Measurements from ENCODE around the gene CLEC12A. TPM values are rescaled to one million over a fixed set of nuclear protein-coding genes. Genes with fewer than 3 reads are reported as not detected.

The CLEC12A gene
- total and polyA plus RNA-seq, 2 donors (not counting 1 experiment from before 2014, with no cell fraction given), result 1.0 TPM; not detected in 1

DNA sequence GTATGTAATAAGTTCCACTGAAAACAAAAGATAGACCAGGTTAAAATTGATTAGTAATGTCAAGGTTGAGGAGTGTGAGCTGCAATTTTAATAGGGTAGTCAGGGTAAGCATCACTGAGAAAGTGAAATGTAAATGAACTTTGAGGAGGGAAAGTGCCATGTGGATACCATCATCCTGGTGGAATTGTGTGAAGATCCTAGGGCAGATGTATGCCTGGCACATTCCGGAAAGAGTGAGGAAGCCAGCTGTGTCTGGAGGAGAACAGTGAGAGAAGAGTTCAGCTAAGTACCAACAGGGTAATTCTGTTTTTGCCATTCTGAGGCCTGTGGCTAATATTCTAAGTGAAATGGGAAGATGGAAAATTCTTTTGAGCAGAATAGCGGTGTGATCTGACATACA is 36.2 kb upstream of the CLEC12A start:
- Histone ChIP-seq H3K79me2 (ENCODE audit: control insufficient read depth, insufficient read depth, low read length) (no peaks in the 10 kb centered on the region), H3K27ac (ENCODE audit: low read length in 2 of 2) (no peak overlapping the region), H3K4me2 (replicated peaks; ENCODE audit: low read depth, low read length, poor library complexity, severe bottlenecking) (no peak overlapping the region), H3K4me3 (ENCODE audit: control extremely low read depth in 1 of 5, extremely low read depth in 1 of 5, insufficient read depth in 1 of 5, low read depth in 2 of 5, low read length in 4 of 5) (no peak overlapping the region), H4K20me1 (ENCODE audit: control insufficient read depth, insufficient read depth, low read length, poor library complexity, severe bottlenecking) (no peaks in the 10 kb centered on the region), H3K27me3 (replicated peaks in 1 of 4; ENCODE audit: control extremely low read depth in 1 of 4, control insufficient read depth in 3 of 4, insufficient read depth in 4 of 4, low read length in 3 of 4) (peaks cover 0 to 4% (median 0%) of the 10 kb centered on the region in 4 experiments), H2AFZ (ENCODE audit: insufficient read depth, low read depth, low read length, poor library complexity, severe bottlenecking) (no peak overlapping the region), H3K9ac (ENCODE audit: low read length) (no peak overlapping the region), H3K4me1 (ENCODE audit: control insufficient read depth in 2 of 2, insufficient read depth in 2 of 2, low read length in 2 of 2) (peaks cover 6 to 7% of the 10 kb centered on the region in 2 donors), H3K9me3 (ENCODE audit: control extremely low read depth in 1 of 3, control insufficient read depth in 2 of 3, insufficient read depth in 1 of 3, low read length in 2 of 3) (no peaks in the 10 kb centered on the region), H3K36me3 (replicated peaks in 1 of 2; ENCODE audit: control extremely low read depth in 1 of 2, control insufficient read depth in 1 of 2, extremely low read depth in 1 of 2, insufficient read depth in 2 of 2, low read length in 1 of 2) (no peaks in the 10 kb centered on the region)
- DNase-seq, result no peak
- Mint-ChIP-seq H3K9me3 (ENCODE audit: insufficient read depth) (no peaks in the 10 kb centered on the region), H3K4me3 (no peak overlapping the region), H3K27ac (no peak overlapping the region), H3K4me1 (peaks cover 3% of the 10 kb centered on the region), H3K27me3 (peaks cover 29% of the 10 kb centered on the region)
- no peak for TF ChIP-seq EZH2 (IDR thresholded peaks at IDR 0.05; ENCODE audit: borderline replicate concordance, insufficient read depth, low read depth, low read length, poor library complexity, severe bottlenecking)
- TF ChIP-seq, protein P1, sequence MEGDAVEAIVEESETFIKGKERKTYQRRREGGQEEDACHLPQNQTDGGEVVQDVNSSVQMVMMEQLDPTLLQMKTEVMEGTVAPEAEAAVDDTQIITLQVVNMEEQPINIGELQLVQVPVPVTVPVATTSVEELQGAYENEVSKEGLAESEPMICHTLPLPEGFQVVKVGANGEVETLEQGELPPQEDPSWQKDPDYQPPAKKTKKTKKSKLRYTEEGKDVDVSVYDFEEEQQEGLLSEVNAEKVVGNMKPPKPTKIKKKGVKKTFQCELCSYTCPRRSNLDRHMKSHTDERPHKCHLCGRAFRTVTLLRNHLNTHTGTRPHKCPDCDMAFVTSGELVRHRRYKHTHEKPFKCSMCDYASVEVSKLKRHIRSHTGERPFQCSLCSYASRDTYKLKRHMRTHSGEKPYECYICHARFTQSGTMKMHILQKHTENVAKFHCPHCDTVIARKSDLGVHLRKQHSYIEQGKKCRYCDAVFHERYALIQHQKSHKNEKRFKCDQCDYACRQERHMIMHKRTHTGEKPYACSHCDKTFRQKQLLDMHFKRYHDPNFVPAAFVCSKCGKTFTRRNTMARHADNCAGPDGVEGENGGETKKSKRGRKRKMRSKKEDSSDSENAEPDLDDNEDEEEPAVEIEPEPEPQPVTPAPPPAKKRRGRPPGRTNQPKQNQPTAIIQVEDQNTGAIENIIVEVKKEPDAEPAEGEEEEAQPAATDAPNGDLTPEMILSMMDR (IDR thresholded peaks at IDR 0.05), result no peak
- intact Hi-C loops (cut with micrococcal nuclease), result no loop called here
- POLR2A ChIA-PET, result no interaction called here
- CTCF ChIA-PET, result interaction anchor here (1.2 to 1.5 kb wide), 3 partner anchors 10 to 185 kb away, joined by 5 to 7 read pairs (median 5); no protein-coding TSS in a partner anchor
- ATAC-seq (ENCODE audit: low read depth), result no peak
- 100% methylated on average over 1 of the region's 2 CpGs for WGBS (ENCODE audit: insufficient coverage)

DNA sequence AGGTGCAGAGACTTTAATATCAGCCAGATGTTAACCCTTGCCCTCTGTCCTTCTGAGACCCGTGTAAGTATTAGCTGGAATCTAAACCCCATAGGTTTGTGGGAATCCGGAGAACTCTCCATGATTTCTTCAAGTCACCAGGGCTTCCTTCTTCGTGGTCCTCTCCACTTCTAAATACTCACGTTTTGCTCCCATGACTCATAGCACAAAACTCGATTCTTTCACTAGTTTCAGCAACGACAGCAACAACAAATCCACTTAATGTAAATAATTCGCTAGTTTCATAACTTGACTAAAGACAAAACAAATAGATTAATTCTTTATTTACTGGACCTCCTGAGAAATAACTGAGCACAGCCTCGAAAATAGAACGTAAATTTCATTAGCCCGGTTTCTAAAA is 34.6 kb upstream of the CLEC12A start:
- H3K4me3 ChIP-seq (ENCODE audit: control extremely low read depth in 1 of 5, extremely low read depth in 1 of 5, insufficient read depth in 1 of 5, low read depth in 2 of 5, low read length in 4 of 5), result no peak overlapping the region
- no peaks in the 10 kb centered on the region for H3K9me3 ChIP-seq (ENCODE audit: control extremely low read depth in 1 of 3, control insufficient read depth in 2 of 3, insufficient read depth in 1 of 3, low read length in 2 of 3)
- intact Hi-C loops (cut with micrococcal nuclease), result no loop called here
- 89% methylated on average over 7 of the region's 10 CpGs for WGBS (ENCODE audit: insufficient coverage)
- DNase-seq (no peak), ATAC-seq (ENCODE audit: low read depth) (no peak)
- Mint-ChIP-seq H3K9me3 (ENCODE audit: insufficient read depth) (no peaks in the 10 kb centered on the region), H3K4me3 (no peak overlapping the region), H3K4me1 (peaks cover 5% of the 10 kb centered on the region), H3K27me3 (peaks cover 26% of the 10 kb centered on the region), H3K27ac (no peak overlapping the region)
- POLR2A ChIA-PET, result no interaction called here
- H3K4me2 ChIP-seq (replicated peaks; ENCODE audit: low read depth, low read length, poor library complexity, severe bottlenecking), result no peak overlapping the region
- H3K4me1 ChIP-seq (ENCODE audit: control insufficient read depth in 2 of 2, insufficient read depth in 2 of 2, low read length in 2 of 2), result peaks cover 6 to 7% of the 10 kb centered on the region in 2 donors
- no peaks in the 10 kb centered on the region for H4K20me1 ChIP-seq (ENCODE audit: control insufficient read depth, insufficient read depth, low read length, poor library complexity, severe bottlenecking)
- H3K36me3 ChIP-seq (replicated peaks in 1 of 2; ENCODE audit: control extremely low read depth in 1 of 2, control insufficient read depth in 1 of 2, extremely low read depth in 1 of 2, insufficient read depth in 2 of 2, low read length in 1 of 2), result no peaks in the 10 kb centered on the region
- CTCF ChIA-PET, result interaction anchor here (1.3 kb wide), 1 partner anchor 186 kb away, joined by 4 read pairs; no protein-coding TSS in a partner anchor
- TF ChIP-seq, protein P1 (IDR thresholded peaks at IDR 0.05), result no peak
- no peak for TF ChIP-seq EZH2 (IDR thresholded peaks at IDR 0.05; ENCODE audit: borderline replicate concordance, insufficient read depth, low read depth, low read length, poor library complexity, severe bottlenecking)
- no peak overlapping the region for H2AFZ ChIP-seq (ENCODE audit: insufficient read depth, low read depth, low read length, poor library complexity, severe bottlenecking)
- H3K79me2 ChIP-seq (ENCODE audit: control insufficient read depth, insufficient read depth, low read length), result no peaks in the 10 kb centered on the region
- peaks cover 0 to 4% (median 0%) of the 10 kb centered on the region in 4 experiments for H3K27me3 ChIP-seq (replicated peaks in 1 of 4; ENCODE audit: control extremely low read depth in 1 of 4, control insufficient read depth in 3 of 4, insufficient read depth in 4 of 4, low read length in 3 of 4)
- H3K9ac ChIP-seq (ENCODE audit: low read length), result no peak overlapping the region
- no peak overlapping the region for H3K27ac ChIP-seq (ENCODE audit: low read length in 2 of 2)
